T-helper 17 cell (primary cell): ENCODE measurements around the gene LIMCH1. TPM values are rescaled to one million over a fixed set of nuclear protein-coding genes. Genes with fewer than 3 reads are reported as not detected.

ENCODE experiments used
- ATAC-seq: fragments of 150-1000 bp; cut with Tn5 transposase; 2 replicates; pipeline ENCODE4 v1.10.0; 2021; ENCODE audit warnings: mild to moderate bottlenecking, moderate library complexity
- DNase-seq, 3 donors: peaks; one replicate each; pipeline versions ENCODE4 v3.0.0 to v3.0.0-alpha.2; 2020 to 2021
- H3K9me3 ChIP-seq: one replicate; pipeline ENCODE4 v1.7.0; 2013; ENCODE audit warnings: low read length, mild to moderate bottlenecking; ENCODE audit not compliant: control insufficient read depth, poor library complexity, severe bottlenecking
- H3K27ac Mint-ChIP-seq: one replicate; pipeline ENCODE4 v1.8.0; 2022; ENCODE audit warnings: mild to moderate bottlenecking, moderate library complexity, mixed read lengths
- H3K27me3 Mint-ChIP-seq: one replicate; pipeline ENCODE4 v1.8.0; 2022; ENCODE audit warnings: mixed read lengths
- H3K36me3 Mint-ChIP-seq: one replicate; pipeline ENCODE4 v1.8.0; 2022; ENCODE audit warnings: low read depth, mixed read lengths
- H3K4me1 Mint-ChIP-seq: one replicate; pipeline ENCODE4 v1.8.0; 2022; ENCODE audit warnings: mild to moderate bottlenecking, mixed read lengths
- H3K4me3 Mint-ChIP-seq: one replicate; pipeline ENCODE4 v1.8.0; 2022; ENCODE audit warnings: mild to moderate bottlenecking, moderate library complexity, mixed read lengths
- total RNA-seq, 4 donors: library from RNA in 2 of 4; stranded (reverse) in 2 of 4; gene quantifications; one replicate each; pipeline ENCODE4 v1.2.3 and lab custom pipeline; 2022 to 2026

Gene LIMCH1
- total RNA-seq, 2 donors from 2014 or later, result not detected

DNA sequence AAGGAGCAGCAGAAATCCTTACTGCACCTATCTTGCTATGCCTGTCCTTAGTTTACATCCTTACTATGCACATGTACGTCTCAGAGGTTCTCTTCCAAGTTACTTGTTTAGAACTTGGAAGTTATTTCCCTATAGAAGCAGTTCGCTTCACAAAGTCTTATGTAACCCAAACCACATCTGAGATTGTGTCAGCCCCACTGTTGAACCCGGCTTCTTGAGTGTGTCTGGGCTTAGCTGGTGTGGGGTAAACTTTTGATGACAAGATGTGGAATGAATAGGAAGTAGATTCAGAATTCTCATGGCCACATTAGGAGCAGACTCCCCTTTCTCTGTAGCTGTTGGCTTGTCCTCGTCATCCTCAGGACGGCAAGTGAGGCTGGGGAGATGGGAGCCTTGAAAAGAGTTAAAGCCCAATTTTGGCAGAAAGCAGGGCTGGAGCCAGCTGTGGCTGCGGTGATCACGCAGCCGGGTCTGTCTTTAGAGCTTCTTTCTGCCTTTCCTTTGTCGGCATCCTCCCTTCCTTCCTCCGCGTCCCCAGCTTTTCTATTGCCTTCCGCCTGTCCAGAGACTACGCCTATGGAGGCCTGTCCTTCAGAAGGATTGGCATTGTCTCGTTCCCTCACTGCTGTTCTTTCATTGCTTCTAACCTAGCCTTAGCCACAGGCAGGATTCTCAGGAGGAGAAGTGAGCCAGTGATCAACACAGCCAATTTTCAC is 23.0 kb upstream of the LIMCH1 start:
- no peaks in the 10 kb centered on the region for H3K27me3 Mint-ChIP-seq
- H3K9me3 ChIP-seq, result peaks cover 2% of the 10 kb centered on the region
- H3K4me3 Mint-ChIP-seq, result no peak overlapping the region
- ATAC-seq (no peak), DNase-seq (no peak)
- H3K27ac Mint-ChIP-seq, result no peak overlapping the region
- no peaks in the 10 kb centered on the region for H3K4me1 Mint-ChIP-seq
- H3K36me3 Mint-ChIP-seq, result no peaks in the 10 kb centered on the region

DNA sequence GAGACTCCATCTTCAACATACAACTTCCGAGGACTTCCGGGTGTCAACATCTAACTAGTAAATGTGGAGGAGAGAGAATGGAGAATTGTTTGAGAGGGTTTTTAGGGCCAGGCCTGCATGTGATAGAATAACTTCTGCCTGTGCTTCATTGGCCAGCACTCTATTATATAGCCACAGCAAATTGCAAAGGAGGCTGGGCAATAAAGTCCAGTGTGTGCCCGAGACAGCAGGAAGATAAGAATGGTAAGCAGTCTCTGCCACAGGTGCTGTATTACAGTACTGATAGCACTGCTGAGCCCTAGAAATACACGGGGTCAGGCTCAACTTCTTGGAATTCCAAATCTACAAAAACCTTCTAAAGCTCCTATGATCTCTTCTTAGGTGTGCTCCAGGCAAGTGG is 20.8 kb upstream of the LIMCH1 start:
- Mint-ChIP-seq H3K4me3 (no peak overlapping the region), H3K4me1 (no peaks in the 10 kb centered on the region), H3K27me3 (no peaks in the 10 kb centered on the region), H3K27ac (no peak overlapping the region), H3K36me3 (no peaks in the 10 kb centered on the region)
- peaks cover 2% of the 10 kb centered on the region for H3K9me3 ChIP-seq
- DNase-seq, result no peak
- no peak for ATAC-seq

DNA sequence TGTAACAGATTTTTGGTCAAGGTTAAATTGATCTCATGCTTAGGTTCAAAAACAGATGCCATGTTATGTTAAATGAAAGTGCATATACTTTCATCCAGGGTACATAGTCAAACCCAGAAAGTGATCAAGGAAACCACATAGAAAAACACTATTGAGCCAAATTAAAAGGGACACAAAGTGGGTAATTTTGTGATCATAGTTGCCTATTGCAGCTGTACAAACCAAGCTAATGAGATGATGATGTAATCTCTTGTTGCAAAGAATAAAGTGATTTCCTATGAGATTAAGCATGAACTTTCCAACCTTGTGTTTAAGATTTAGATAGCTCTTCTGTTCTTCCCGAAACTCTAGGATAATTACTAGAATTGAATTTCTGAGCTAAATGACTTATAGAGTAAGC is 20.2 kb upstream of the LIMCH1 start:
- peaks cover 2% of the 10 kb centered on the region for H3K9me3 ChIP-seq
- no peak overlapping the region for H3K4me3 Mint-ChIP-seq
- H3K27ac Mint-ChIP-seq, result no peak overlapping the region
- H3K4me1 Mint-ChIP-seq, result no peaks in the 10 kb centered on the region
- DNase-seq (no peak), ATAC-seq (no peak)
- H3K36me3 Mint-ChIP-seq, result no peaks in the 10 kb centered on the region
- no peaks in the 10 kb centered on the region for H3K27me3 Mint-ChIP-seq

DNA sequence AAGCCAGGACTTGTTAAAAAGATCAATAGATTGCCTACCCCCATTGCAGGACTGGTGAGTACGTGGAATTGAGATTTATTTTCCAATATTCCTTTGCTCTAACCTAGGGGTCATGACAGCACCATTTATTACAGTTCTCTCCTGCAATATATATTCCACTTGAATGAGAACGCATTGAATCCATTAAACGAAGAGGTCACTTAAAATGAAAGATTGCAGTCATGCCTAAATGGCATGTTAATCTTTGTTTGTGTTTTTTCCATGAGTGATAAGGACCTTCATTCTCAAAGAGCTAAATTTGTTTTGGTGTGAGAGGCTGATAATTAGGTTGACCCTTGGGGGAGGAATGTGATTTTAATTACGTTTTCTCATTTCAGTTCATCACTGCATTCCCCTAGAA is 13.5 kb upstream of the LIMCH1 start:
- ATAC-seq (no peak), DNase-seq (no peak)
- Mint-ChIP-seq H3K4me3 (no peak overlapping the region), H3K27me3 (no peaks in the 10 kb centered on the region), H3K36me3 (no peaks in the 10 kb centered on the region), H3K4me1 (no peaks in the 10 kb centered on the region), H3K27ac (no peak overlapping the region)
- no peaks in the 10 kb centered on the region for H3K9me3 ChIP-seq

DNA sequence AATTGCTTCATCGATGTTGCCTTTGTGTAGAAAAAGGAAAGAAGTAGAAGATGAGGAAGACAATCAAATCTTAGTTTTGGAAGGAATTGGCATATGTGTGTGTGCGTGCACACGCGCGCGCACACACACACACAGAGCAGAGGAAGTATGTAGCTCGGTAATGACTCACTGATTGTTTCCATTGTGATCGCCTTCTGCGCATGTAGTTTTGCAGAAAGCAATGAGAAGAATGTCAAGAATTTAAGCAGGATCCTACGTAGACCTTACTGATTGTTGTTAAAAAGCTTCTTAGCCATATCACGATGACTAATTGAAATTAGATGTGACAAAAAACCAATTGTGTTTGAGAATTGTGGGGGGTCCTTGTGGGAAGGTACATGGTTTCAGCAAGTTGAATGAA is 12.8 kb upstream of the LIMCH1 start:
- Mint-ChIP-seq H3K36me3 (no peaks in the 10 kb centered on the region), H3K27me3 (no peaks in the 10 kb centered on the region), H3K4me3 (no peak overlapping the region), H3K4me1 (no peaks in the 10 kb centered on the region), H3K27ac (no peak overlapping the region)
- no peak for DNase-seq
- ATAC-seq, result no peak
- no peaks in the 10 kb centered on the region for H3K9me3 ChIP-seq

DNA sequence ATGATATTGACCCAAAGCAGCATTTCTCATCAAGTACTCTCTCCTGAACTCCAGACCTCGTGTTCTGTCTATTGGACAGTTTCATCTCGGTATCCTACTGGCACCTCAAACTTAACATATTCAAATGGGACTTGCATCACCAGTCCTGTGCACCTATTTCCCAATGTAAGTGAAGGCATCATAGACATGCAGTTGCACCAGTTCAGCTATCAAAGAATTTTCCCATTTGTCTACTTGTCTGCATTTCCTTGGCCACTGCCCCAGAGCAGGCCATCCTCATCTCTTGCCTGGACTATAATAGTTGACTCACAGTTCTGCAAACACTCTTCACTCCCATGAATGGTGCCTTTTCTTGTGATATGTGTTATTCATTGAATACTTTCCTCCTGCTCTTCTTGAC is 11.3 kb upstream of the LIMCH1 start:
- no peak for ATAC-seq
- no peaks in the 10 kb centered on the region for H3K4me1 Mint-ChIP-seq

DNA sequence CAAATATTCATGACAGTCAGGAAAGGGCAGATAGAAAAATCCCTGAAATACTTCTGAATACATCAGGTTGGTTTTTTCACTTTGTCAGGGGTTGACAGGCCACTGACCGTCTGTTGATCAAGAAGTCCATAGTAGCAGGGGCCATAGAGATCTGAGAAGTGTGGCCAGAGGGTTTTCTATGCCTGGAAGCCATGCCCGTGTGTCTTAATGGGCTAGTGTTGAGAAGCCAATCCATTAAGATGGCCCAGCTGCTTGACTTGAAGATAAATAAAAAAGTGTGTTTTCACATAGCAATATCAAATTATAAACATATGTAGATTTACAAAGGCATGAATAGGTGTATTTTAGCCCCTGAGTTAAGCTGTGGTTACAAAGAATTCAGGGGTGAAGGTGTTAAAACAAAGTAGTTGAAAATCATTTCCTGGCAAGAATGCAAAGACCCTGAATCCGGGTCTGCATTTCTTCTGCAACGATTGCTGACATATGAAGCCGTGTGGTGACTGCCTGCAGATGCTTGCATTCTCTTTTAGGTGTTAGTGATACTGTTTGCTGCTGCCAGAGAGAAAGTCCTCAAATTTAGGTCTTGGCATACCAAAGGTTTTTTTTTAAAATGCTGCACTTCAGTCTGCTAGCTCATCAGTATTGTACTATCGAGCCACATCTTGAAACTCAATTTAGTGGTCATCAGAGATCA is 9.3 kb upstream of the LIMCH1 start:
- ATAC-seq, result no peak
- no peak overlapping the region for H3K4me3 Mint-ChIP-seq
- no peaks in the 10 kb centered on the region for H3K36me3 Mint-ChIP-seq
- no peaks in the 10 kb centered on the region for H3K9me3 ChIP-seq
- no peaks in the 10 kb centered on the region for H3K27me3 Mint-ChIP-seq
- no peak for DNase-seq
- H3K27ac Mint-ChIP-seq, result no peak overlapping the region
- H3K4me1 Mint-ChIP-seq, result no peaks in the 10 kb centered on the region

More for the DNA sequence above, 11.3 kb upstream of the LIMCH1 start:
- no peak overlapping the region for H3K4me3 Mint-ChIP-seq
- no peak overlapping the region for H3K27ac Mint-ChIP-seq
- no peaks in the 10 kb centered on the region for H3K27me3 Mint-ChIP-seq
- H3K36me3 Mint-ChIP-seq, result no peaks in the 10 kb centered on the region
- no peaks in the 10 kb centered on the region for H3K9me3 ChIP-seq
- no peak for DNase-seq

DNA sequence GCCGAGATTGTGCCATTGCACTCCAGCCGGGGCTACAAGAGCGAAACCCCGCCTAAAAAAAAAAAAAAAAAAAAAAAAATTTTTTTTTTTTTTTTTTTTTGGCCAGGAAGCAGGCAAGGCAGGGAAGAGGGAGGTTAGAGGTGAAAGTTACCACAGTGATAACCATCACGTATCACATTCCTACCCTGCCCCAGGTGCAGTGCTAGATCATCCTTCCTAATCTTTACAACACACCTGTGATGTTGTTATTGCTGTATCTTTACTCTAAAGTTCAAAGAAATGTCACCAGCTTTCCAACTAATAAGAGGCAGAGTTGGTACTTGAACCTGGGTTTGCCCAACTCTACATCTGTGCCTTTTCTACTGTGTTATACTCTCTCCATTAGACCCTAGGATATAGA is 7.2 kb upstream of the LIMCH1 start:
- no peak overlapping the region for H3K27ac Mint-ChIP-seq
- H3K27me3 Mint-ChIP-seq, result no peaks in the 10 kb centered on the region
- no peaks in the 10 kb centered on the region for H3K36me3 Mint-ChIP-seq
- no peaks in the 10 kb centered on the region for H3K9me3 ChIP-seq
- DNase-seq, result no peak
- H3K4me3 Mint-ChIP-seq, result no peak overlapping the region
- H3K4me1 Mint-ChIP-seq, result no peaks in the 10 kb centered on the region
- no peak for ATAC-seq

DNA sequence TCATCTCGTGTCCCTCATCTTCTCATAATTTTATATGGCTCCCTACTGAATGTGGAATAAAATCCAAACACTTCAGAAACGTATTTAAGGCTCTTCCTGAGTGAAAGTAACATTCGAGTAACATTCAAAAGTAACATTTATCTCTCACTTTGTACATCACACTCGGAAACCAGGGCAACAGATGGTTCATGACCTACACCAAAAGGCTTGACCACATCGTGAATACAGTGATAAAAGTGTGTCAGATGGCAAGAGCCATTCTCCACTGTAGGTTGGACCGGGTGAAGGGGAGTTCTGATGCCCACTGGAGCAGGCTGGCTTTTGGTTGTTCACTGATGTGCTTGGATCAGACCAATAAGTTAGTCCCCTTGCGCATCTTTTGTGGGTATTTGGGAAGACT is 5.6 kb upstream of the LIMCH1 start:
- H3K4me1 Mint-ChIP-seq, result no peaks in the 10 kb centered on the region
- no peak overlapping the region for H3K27ac Mint-ChIP-seq
- no peaks in the 10 kb centered on the region for H3K9me3 ChIP-seq
- no peak for DNase-seq
- no peak overlapping the region for H3K4me3 Mint-ChIP-seq
- ATAC-seq, result no peak
- no peaks in the 10 kb centered on the region for H3K36me3 Mint-ChIP-seq
- H3K27me3 Mint-ChIP-seq, result no peaks in the 10 kb centered on the region

DNA sequence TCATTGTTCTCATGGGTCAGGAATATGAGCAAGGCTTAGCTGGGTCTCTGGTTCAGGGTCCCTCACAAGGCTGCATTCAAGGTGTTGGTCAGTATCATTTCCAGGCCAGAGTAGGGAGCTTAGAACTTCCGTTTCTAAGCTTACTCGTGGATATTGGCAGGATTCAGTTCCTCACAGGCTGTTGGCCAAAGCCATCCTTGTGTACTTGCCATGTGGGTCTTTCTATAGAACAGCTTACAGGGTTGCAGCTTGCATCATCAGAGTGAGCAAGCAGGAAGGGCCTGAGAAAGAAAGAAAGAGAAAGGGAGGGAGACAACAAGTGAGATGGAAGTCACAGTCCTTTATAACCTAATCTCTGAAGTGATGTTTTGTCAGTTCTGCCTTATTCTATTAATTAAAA is 5.1 kb upstream of the LIMCH1 start:
- ATAC-seq, result no peak
- no peak for DNase-seq

DNA sequence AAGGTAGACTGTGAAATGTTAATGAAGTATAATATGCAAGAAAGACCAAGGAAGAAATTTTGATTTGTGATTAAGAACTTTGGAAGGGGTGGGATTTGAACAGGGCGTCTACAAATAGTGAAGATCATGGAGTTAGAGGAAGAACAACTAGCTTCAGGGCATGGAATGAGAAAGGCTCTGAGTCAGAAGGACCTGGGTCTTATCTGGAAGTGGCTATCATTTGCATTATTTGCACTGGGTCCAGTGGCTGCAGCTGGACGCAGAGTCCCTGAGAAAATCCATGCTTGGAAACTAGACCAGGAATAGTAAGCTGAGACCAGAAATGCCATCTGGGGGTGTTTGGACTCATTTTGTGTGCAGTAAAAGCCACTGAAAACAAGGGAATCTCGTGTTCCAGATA is 4.3 kb upstream of the LIMCH1 start:
- H3K27me3 Mint-ChIP-seq, result no peaks in the 10 kb centered on the region
- no peaks in the 10 kb centered on the region for H3K9me3 ChIP-seq
- H3K27ac Mint-ChIP-seq, result no peak overlapping the region
- no peak overlapping the region for H3K4me3 Mint-ChIP-seq
- no peaks in the 10 kb centered on the region for H3K36me3 Mint-ChIP-seq
- ATAC-seq, result no peak
- no peak for DNase-seq
- H3K4me1 Mint-ChIP-seq, result no peaks in the 10 kb centered on the region

More for the DNA sequence above, 5.1 kb upstream of the LIMCH1 start:
- H3K36me3 Mint-ChIP-seq, result no peaks in the 10 kb centered on the region
- no peak overlapping the region for H3K4me3 Mint-ChIP-seq
- no peaks in the 10 kb centered on the region for H3K9me3 ChIP-seq
- no peak overlapping the region for H3K27ac Mint-ChIP-seq
- no peaks in the 10 kb centered on the region for H3K4me1 Mint-ChIP-seq
- H3K27me3 Mint-ChIP-seq, result no peaks in the 10 kb centered on the region

DNA sequence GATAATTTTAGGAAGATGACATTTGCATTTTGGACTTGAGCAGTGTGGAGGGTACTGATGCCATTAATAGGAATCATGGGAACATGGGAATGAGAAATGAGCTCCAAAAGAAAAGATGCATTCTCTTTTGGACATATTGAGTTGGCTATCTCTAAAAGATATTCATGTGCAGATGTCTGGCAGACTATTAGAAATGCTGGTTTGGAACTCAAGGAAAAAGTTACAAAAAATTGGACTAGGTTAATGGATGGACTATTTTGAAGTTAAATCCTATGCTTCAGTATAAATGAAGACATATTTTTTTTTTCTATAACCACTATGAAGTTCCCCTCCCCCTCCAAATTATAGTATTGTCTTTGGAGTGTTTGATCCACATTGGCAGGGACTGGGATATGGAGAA is 3.6 kb upstream of the LIMCH1 start:
- DNase-seq (no peak), ATAC-seq (no peak)
- Mint-ChIP-seq H3K4me3 (no peak overlapping the region), H3K27ac (no peak overlapping the region), H3K36me3 (no peaks in the 10 kb centered on the region), H3K4me1 (no peaks in the 10 kb centered on the region), H3K27me3 (no peaks in the 10 kb centered on the region)
- H3K9me3 ChIP-seq, result no peaks in the 10 kb centered on the region

DNA sequence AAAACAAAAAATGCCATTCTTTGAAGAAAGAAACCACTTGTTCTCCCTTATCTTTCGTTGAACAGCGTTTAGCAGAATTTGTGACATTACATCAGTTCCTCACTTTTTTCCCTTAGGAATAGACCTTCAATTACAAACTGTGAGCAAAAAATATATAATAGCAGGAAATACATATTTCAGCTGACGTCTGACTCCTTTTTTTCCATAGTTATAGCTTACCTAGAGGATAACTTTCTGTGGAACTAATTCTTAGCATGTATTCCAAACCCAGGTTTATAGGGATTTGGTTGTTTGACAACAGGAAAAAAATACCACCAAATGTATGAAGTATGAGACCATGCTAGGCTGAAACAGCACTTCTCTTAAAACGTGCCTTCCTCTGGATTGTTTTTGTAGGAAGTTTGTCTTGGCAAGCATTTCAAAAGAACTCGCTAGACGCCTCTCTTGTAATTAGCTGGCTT is 2.0 kb upstream of the LIMCH1 start:
- ATAC-seq, result no peak
- no peaks in the 10 kb centered on the region for H3K36me3 Mint-ChIP-seq

More for the DNA sequence above, 2.0 kb upstream of the LIMCH1 start:
- DNase-seq, result no peak
- H3K9me3 ChIP-seq, result no peaks in the 10 kb centered on the region
- Mint-ChIP-seq H3K4me1 (no peaks in the 10 kb centered on the region), H3K27me3 (no peaks in the 10 kb centered on the region), H3K4me3 (no peak overlapping the region), H3K27ac (no peak overlapping the region)
